HG02642 (cell line): Measurements from ENCODE around the gene UTS2B.

Experiments
- ATAC-seq: cut with Tn5 transposase; IDR thresholded peaks from one replicate; pipeline ENCODE4 v1.9.1; 2021; ENCODE audit warnings: mild to moderate bottlenecking; ENCODE audit not compliant: unreplicated experiment, poor library complexity

The UTS2B gene

GRCh38 chr3:191253089-191253799 lies 77.1 kb downstream of the UTS2B start:
- ATAC-seq, result peak; percentile 56

GRCh38 chr3:191246630-191247029 lies 83.7 kb downstream of the UTS2B start:
- no peak for ATAC-seq

- ATAC-seq, result peak; percentile 82
Observed at GRCh38 chr3:191246034-191246433, 84.3 kb downstream of the UTS2B start.

- no peak for ATAC-seq
Observed at GRCh38 chr3:191244242-191244867, 86.0 kb downstream of the UTS2B start.

- no peak for ATAC-seq
Observed at GRCh38 chr3:191240486-191240885, 89.8 kb downstream of the UTS2B start.

- ATAC-seq, result no peak
Observed at GRCh38 chr3:191239407-191240031, 90.8 kb downstream of the UTS2B start.

- no peak for ATAC-seq
Observed at GRCh38 chr3:191238321-191238817, 92.0 kb downstream of the UTS2B start.

- no peak for ATAC-seq
Observed at GRCh38 chr3:191237047-191237882, 93.1 kb downstream of the UTS2B start.

- no peak for ATAC-seq
Observed at GRCh38 chr3:191236646-191237045, 93.7 kb downstream of the UTS2B start.

GRCh38 chr3:191235331-191236314 lies 94.7 kb downstream of the UTS2B start:
- ATAC-seq, result peak; percentile 100

- no peak for ATAC-seq
Observed at GRCh38 chr3:191234216-191234615, 96.1 kb downstream of the UTS2B start.

- no peak for ATAC-seq
Observed at GRCh38 chr3:191227541-191227940, 102.8 kb downstream of the UTS2B start.

- ATAC-seq, result no peak
Observed at GRCh38 chr3:191221638-191222037, 108.7 kb downstream of the UTS2B start.

GRCh38 chr3:191220908-191221307 lies 109.4 kb downstream of the UTS2B start:
- ATAC-seq, result no peak

GRCh38 chr3:191217301-191217700 lies 113.0 kb downstream of the UTS2B start:
- ATAC-seq, result no peak
